Measurements from ENCODE around the gene ANKRD13B.
A peak's percentile ranks its signal among the peaks of the same experiment; 100 is the strongest.

ANKRD13B gene

GRCh38 chr17:29568331-29569244, 24.3 kb upstream of the ANKRD13B start, which contains the start of gene TP53I13:
TSS of gene TP53I13 (plus strand) at chr17:29568701. CDS start at chr17:29568759, 58 bp downstream.
- DNase-seq (ENCODE audit: low read depth): peak; percentile 82

GRCh38 chr17:29569245-29569950, 23.5 kb upstream of the ANKRD13B start:
- no peak for DNase-seq (ENCODE audit: low read depth)

GRCh38 chr17:29570521-29570920, 22.4 kb upstream of the ANKRD13B start:
- DNase-seq (ENCODE audit: low read depth): no peak

GRCh38 chr17:29571486-29571882, 21.4 kb upstream of the ANKRD13B start:
- DNase-seq (ENCODE audit: low read depth): no peak

GRCh38 chr17:29571883-29572681, 20.9 kb upstream of the ANKRD13B start:
- no peak for DNase-seq (ENCODE audit: low read depth)

- peak; percentile 58 for DNase-seq (ENCODE audit: low read depth)
Observed at GRCh38 chr17:29572691-29573557, 20.0 kb upstream of the ANKRD13B start.

- no peak for DNase-seq (ENCODE audit: low read depth)
Observed at GRCh38 chr17:29573558-29573869, 19.4 kb upstream of the ANKRD13B start.

- no peak for DNase-seq (ENCODE audit: low read depth)
Observed at GRCh38 chr17:29573871-29574731, 18.8 kb upstream of the ANKRD13B start.

GRCh38 chr17:29574732-29575510, 18.0 kb upstream of the ANKRD13B start:
- no peak for DNase-seq (ENCODE audit: low read depth)

- no peak for DNase-seq (ENCODE audit: low read depth)
Observed at GRCh38 chr17:29575511-29576213, 17.3 kb upstream of the ANKRD13B start.

- no peak for DNase-seq (ENCODE audit: low read depth)
Observed at GRCh38 chr17:29576214-29577000, 16.5 kb upstream of the ANKRD13B start.

GRCh38 chr17:29577001-29577370, 15.9 kb upstream of the ANKRD13B start:
- no peak for DNase-seq (ENCODE audit: low read depth)

- no peak for DNase-seq (ENCODE audit: low read depth)
Observed at GRCh38 chr17:29577385-29578211, 15.3 kb upstream of the ANKRD13B start.

- DNase-seq (ENCODE audit: low read depth): no peak
Observed at GRCh38 chr17:29578626-29579485, 14.1 kb upstream of the ANKRD13B start.

GRCh38 chr17:29579866-29580771, 12.8 kb upstream of the ANKRD13B start:
- peak; percentile 85 for DNase-seq (ENCODE audit: low read depth)

Measured in activated T-helper 9 cell treated with anti-CD3 and anti-CD28 coated beads, Interleukin-2, amount 50 U/mL, for 16 hours (primary cell).